Epithelial cell of proximal tubule (primary cell): ENCODE results near the gene TTC27. TPM values are rescaled to one million over a fixed set of nuclear protein-coding genes. Genes with fewer than 3 reads are reported as not detected.
A peak's percentile ranks its signal among the peaks of the same experiment; 100 is the strongest.

Experiments used
- DNase-seq: peaks from one replicate; pipeline ENCODE4 v3.0.0-alpha.2; 2011; ENCODE audit warnings: low read depth
- H3K4me3 ChIP-seq: 2 replicates; pipeline ENCODE4 v1.5.1; 2011; ENCODE audit warnings: low read depth, mild to moderate bottlenecking, low read length
- CTCF ChIP-seq: conservative IDR thresholded peaks from 2 replicates; pipeline ENCODE4 v1.5.1; 2012; ENCODE audit warnings: low read depth, mild to moderate bottlenecking, low read length
- total RNA-seq: library from RNA; depleted of rRNA; stranded (reverse); fragments of >200 nt; gene quantifications from 2 replicates; pipeline ENCODE4 v1.2.3, GENCODE V29; 2015

Gene TTC27
- total RNA-seq, 1 donor from 2014 or later = 17.9 TPM

GRCh38 chr2:32706815-32707579 lies 79.1 kb downstream of the TTC27 start:
- no peak overlapping the region for H3K4me3 ChIP-seq
- DNase-seq = no peak
- no peak for TF ChIP-seq CTCF

- TF ChIP-seq CTCF = no peak
- H3K4me3 ChIP-seq = no peak overlapping the region
- peak; percentile 6 for DNase-seq
These were observed 83.4 kb downstream of the TTC27 start for GRCh38 chr2:32711219-32711618.

- TF ChIP-seq CTCF = no peak
- DNase-seq = no peak
- no peak overlapping the region for H3K4me3 ChIP-seq
These were observed 84.2 kb downstream of the TTC27 start for GRCh38 chr2:32711908-32712501.

GRCh38 chr2:32712870-32713269 lies 85.0 kb downstream of the TTC27 start:
- no peak for DNase-seq
- no peak overlapping the region for H3K4me3 ChIP-seq
- TF ChIP-seq CTCF = no peak

- no peak overlapping the region for H3K4me3 ChIP-seq
- no peak for DNase-seq
- no peak for TF ChIP-seq CTCF
These were observed 86.7 kb downstream of the TTC27 start for GRCh38 chr2:32714521-32714920.

- no peak overlapping the region for H3K4me3 ChIP-seq
- no peak for DNase-seq
- no peak for TF ChIP-seq CTCF
These were observed 87.6 kb downstream of the TTC27 start for GRCh38 chr2:32715391-32715841.
